ENCODE results near the gene SH3YL1. TPM values are rescaled to one million over a fixed set of nuclear protein-coding genes. Genes with fewer than 3 reads are reported as not detected.

SH3YL1 gene
- total RNA-seq, 4 donors from 2014 or later = 23.9 to 41.9 (median 32.0) TPM

- no peak for ATAC-seq (ENCODE audit: low FRiP score)
Measured at GRCh38 chr2:257842-258241, 6.0 kb downstream of the SH3YL1 start.

GRCh38 chr2:257429-257828 is 6.4 kb downstream of the SH3YL1 start:
- DNase-seq (ENCODE audit: low spot score) (no peak), ATAC-seq (ENCODE audit: low FRiP score) (no peak)
- TF ChIP-seq CTCF (IDR thresholded peaks at IDR 0.05) = no peak

More at GRCh38 chr2:257842-258241, 6.0 kb downstream of the SH3YL1 start:
- no peak for DNase-seq (ENCODE audit: low spot score)
- TF ChIP-seq CTCF (IDR thresholded peaks at IDR 0.05) = no peak

GRCh38 chr2:256094-256493 is 7.7 kb downstream of the SH3YL1 start:
- DNase-seq (ENCODE audit: low spot score) (no peak), ATAC-seq (ENCODE audit: low FRiP score) (no peak)
- TF ChIP-seq CTCF (IDR thresholded peaks at IDR 0.05) = no peak

GRCh38 chr2:255195-255594 is 8.6 kb downstream of the SH3YL1 start:
- no peak for ATAC-seq (ENCODE audit: low FRiP score)
- no peak for TF ChIP-seq CTCF (IDR thresholded peaks at IDR 0.05)
- DNase-seq (ENCODE audit: low spot score) = no peak

- TF ChIP-seq CTCF (IDR thresholded peaks at IDR 0.05) = no peak
Measured at GRCh38 chr2:254241-254640, 9.6 kb downstream of the SH3YL1 start.

GRCh38 chr2:253202-253638 is 10.6 kb downstream of the SH3YL1 start:
- no peak for DNase-seq (ENCODE audit: low spot score)
- no peak for ATAC-seq (ENCODE audit: low FRiP score)

More at GRCh38 chr2:254241-254640, 9.6 kb downstream of the SH3YL1 start:
- ATAC-seq (ENCODE audit: low FRiP score) (no peak), DNase-seq (ENCODE audit: low spot score) (no peak)

More at GRCh38 chr2:253202-253638, 10.6 kb downstream of the SH3YL1 start:
- no peak for TF ChIP-seq CTCF (IDR thresholded peaks at IDR 0.05)

Measured in omental fat pad (tissue), 4 donors.